ENCODE results near the gene LYVE1. TPM values are rescaled to one million over a fixed set of nuclear protein-coding genes. Genes with fewer than 3 reads are reported as not detected.
A peak's percentile ranks its signal among the peaks of the same experiment; 100 is the strongest.

The LYVE1 gene
- total RNA-seq, 2 donors from 2014 or later, result not detected

DNA sequence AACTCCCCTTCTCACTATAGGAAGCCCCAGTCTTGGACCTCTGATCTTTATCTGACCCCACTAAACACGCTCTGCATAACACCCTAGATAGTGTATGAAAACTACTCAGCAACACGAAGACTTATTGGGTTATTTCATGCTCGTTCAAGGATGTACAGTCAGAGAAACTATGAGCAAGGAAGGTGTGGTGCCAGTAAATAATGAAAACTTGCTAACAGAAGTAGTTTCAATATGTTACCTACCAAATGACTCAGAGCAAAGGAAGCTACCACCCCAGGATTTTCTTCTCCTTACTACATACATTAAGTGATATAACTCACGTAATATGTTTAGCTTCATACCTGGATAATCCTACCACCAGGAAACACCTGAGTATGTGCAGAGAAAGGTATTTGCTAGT, 25.9 kb upstream of the LYVE1 start:
- Histone ChIP-seq H3K9me3 (ENCODE audit: control insufficient read depth, low read length) (peaks cover 4% of the 10 kb centered on the region), H3K27me3 (ENCODE audit: control insufficient read depth, insufficient read depth, low read length, poor library complexity, severe bottlenecking) (no peaks in the 10 kb centered on the region), H3K27ac (ENCODE audit: low read depth, low read length) (no peak overlapping the region), H3K4me1 (ENCODE audit: control insufficient read depth, insufficient read depth, low read length) (peaks cover 9% of the 10 kb centered on the region), H3K4me3 (ENCODE audit: low read length) (no peak overlapping the region), H3K36me3 (ENCODE audit: control insufficient read depth, insufficient read depth, low read length) (no peaks in the 10 kb centered on the region), H3K9ac (ENCODE audit: extremely low read depth, low read length, poor library complexity, severe bottlenecking) (no peak overlapping the region)
- no peak for DNase-seq
- TF ChIP-seq, protein P1, sequence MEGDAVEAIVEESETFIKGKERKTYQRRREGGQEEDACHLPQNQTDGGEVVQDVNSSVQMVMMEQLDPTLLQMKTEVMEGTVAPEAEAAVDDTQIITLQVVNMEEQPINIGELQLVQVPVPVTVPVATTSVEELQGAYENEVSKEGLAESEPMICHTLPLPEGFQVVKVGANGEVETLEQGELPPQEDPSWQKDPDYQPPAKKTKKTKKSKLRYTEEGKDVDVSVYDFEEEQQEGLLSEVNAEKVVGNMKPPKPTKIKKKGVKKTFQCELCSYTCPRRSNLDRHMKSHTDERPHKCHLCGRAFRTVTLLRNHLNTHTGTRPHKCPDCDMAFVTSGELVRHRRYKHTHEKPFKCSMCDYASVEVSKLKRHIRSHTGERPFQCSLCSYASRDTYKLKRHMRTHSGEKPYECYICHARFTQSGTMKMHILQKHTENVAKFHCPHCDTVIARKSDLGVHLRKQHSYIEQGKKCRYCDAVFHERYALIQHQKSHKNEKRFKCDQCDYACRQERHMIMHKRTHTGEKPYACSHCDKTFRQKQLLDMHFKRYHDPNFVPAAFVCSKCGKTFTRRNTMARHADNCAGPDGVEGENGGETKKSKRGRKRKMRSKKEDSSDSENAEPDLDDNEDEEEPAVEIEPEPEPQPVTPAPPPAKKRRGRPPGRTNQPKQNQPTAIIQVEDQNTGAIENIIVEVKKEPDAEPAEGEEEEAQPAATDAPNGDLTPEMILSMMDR (conservative IDR thresholded peaks at IDR 0.05), result no peak
- 92 to 100% methylated on average over 4 of the region's 4 CpGs for WGBS, 2 experiments (ENCODE audit: insufficient coverage in 1 of 2, insufficient read length in 1 of 2)
- peaks cover 8% of the 10 kb centered on the region for H3K9me3 Mint-ChIP-seq
- H3K4me1 Mint-ChIP-seq, result peaks cover 32% of the 10 kb centered on the region
- no peaks in the 10 kb centered on the region for H3K27me3 Mint-ChIP-seq (ENCODE audit: insufficient read depth)
- peaks cover 1% of the 10 kb centered on the region for H3K36me3 Mint-ChIP-seq (ENCODE audit: low read depth)
- no peak overlapping the region for H3K27ac Mint-ChIP-seq
- H3K4me3 Mint-ChIP-seq, result no peak overlapping the region

DNA sequence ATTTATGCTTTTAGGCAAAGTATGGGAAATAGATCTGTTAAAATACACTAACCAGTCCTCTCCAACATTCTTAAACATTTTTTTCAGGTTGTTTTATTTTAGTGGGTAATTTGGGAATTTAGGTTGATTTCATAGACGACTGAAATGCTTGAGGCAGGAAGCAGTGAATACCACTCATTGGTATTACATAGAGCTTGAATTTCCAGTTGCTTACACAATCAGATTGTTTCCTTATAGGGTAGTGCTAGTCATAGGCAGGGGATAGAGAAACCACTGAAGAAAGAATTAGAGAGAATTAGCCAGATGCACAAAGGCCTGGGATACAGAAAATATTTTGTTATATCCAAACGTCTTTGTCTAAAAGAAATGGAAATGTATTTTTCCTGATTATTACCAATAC, 23.9 kb upstream of the LYVE1 start:
- H3K27ac Mint-ChIP-seq, result no peak overlapping the region
- H3K36me3 Mint-ChIP-seq (ENCODE audit: low read depth), result peaks cover 3% of the 10 kb centered on the region
- H3K9me3 ChIP-seq (ENCODE audit: control insufficient read depth, low read length), result peaks cover 4% of the 10 kb centered on the region
- peaks cover 43% of the 10 kb centered on the region for H3K4me1 Mint-ChIP-seq
- no peak overlapping the region for H3K4me3 ChIP-seq (ENCODE audit: low read length)
- H3K27me3 ChIP-seq (ENCODE audit: control insufficient read depth, insufficient read depth, low read length, poor library complexity, severe bottlenecking), result no peaks in the 10 kb centered on the region
- WGBS, 2 experiments (ENCODE audit: insufficient coverage in 1 of 2, insufficient read length in 1 of 2), result 67 to 83% methylated on average over 1 of the region's 2 CpGs
- no peak overlapping the region for H3K27ac ChIP-seq (ENCODE audit: low read depth, low read length)
- peaks cover 9% of the 10 kb centered on the region for H3K4me1 ChIP-seq (ENCODE audit: control insufficient read depth, insufficient read depth, low read length)
- no peaks in the 10 kb centered on the region for H3K36me3 ChIP-seq (ENCODE audit: control insufficient read depth, insufficient read depth, low read length)
- TF ChIP-seq, protein P1 (conservative IDR thresholded peaks at IDR 0.05), result no peak
- H3K27me3 Mint-ChIP-seq (ENCODE audit: insufficient read depth), result no peaks in the 10 kb centered on the region
- H3K9me3 Mint-ChIP-seq, result peaks cover 10% of the 10 kb centered on the region
- no peak for DNase-seq
- no peak overlapping the region for H3K4me3 Mint-ChIP-seq
- H3K9ac ChIP-seq (ENCODE audit: extremely low read depth, low read length, poor library complexity, severe bottlenecking), result no peak overlapping the region

DNA sequence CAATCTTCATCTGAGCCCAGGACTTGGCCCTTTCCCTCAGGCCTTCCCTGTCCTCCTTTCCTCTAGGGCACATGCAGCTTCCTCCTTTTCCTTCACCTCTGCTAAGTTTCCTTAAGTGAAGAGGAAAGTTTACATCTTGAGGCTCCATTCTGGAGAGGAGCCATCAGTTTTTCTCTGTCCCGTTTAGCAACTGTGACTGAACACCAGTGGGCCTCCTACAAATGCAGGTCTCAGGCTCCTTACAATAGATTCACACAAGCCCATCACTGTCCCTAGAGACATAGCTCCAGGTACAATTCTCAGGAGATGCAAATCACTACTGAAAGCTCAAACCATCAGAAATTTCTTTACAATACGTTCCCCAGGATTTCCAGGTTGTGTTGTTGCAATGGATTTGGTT, 23.3 kb upstream of the LYVE1 start:
- DNase-seq, result no peak
- H3K4me1 ChIP-seq (ENCODE audit: control insufficient read depth, insufficient read depth, low read length), result peaks cover 9% of the 10 kb centered on the region
- H3K27ac Mint-ChIP-seq, result peak overlapping the region; percentile 9
- no peak overlapping the region for H3K9ac ChIP-seq (ENCODE audit: extremely low read depth, low read length, poor library complexity, severe bottlenecking)
- no peak overlapping the region for H3K4me3 ChIP-seq (ENCODE audit: low read length)
- H3K9me3 ChIP-seq (ENCODE audit: control insufficient read depth, low read length), result peaks cover 4% of the 10 kb centered on the region
- H3K36me3 ChIP-seq (ENCODE audit: control insufficient read depth, insufficient read depth, low read length), result no peaks in the 10 kb centered on the region
- no peaks in the 10 kb centered on the region for H3K27me3 ChIP-seq (ENCODE audit: control insufficient read depth, insufficient read depth, low read length, poor library complexity, severe bottlenecking)
- no peaks in the 10 kb centered on the region for H3K27me3 Mint-ChIP-seq (ENCODE audit: insufficient read depth)
- peaks cover 48% of the 10 kb centered on the region for H3K4me1 Mint-ChIP-seq
- TF ChIP-seq, protein P1 (conservative IDR thresholded peaks at IDR 0.05), result no peak
- H3K36me3 Mint-ChIP-seq (ENCODE audit: low read depth), result peaks cover 5% of the 10 kb centered on the region
- 86 to 88% methylated on average over 1 to 2 of the region's 2 CpGs for WGBS, 2 experiments (ENCODE audit: insufficient coverage in 1 of 2, insufficient read length in 1 of 2)
- peaks cover 10% of the 10 kb centered on the region for H3K9me3 Mint-ChIP-seq
- no peak overlapping the region for H3K4me3 Mint-ChIP-seq
- H3K27ac ChIP-seq (ENCODE audit: low read depth, low read length), result no peak overlapping the region

Measured in endodermal cell (in vitro differentiated cells).